CD4-positive, alpha-beta T cell treated with Interleukin-6 at 100 ng/mL for 8 hours (primary cell): ENCODE measurements around the gene NUP107.

Experiments used
- DNase-seq: peaks from one replicate; pipeline ENCODE4 v3.0.0-alpha.2; 2020; ENCODE audit warnings: mixed read lengths, low spot score

Gene NUP107

GRCh38 chr12:68743356-68743755, 56.6 kb downstream of the NUP107 start:
- no peak for DNase-seq

DNA sequence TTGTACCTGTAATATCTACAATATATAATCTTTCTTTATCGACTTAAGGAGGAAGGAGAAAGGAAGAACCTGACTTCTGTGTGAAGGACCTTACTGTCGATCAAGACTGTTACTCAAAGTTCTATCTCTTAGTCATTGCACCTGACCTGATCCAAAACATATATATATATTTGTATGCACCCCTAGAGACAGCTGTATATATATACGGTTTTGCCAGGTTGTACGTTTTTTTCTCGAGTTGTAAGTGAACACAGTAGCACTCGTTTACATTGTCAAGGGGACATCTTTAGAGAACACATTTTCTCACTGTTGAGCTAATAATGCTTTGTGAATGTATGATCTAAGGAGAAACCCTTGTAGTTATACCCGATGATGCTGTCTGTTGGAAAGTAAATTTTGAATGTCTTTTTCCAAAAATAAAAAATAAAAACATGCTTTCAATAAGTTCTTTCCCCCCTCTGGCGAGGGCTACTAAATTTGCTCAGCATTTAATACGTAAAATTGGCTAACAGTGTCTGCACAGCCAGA, 58.7 kb downstream of the NUP107 start:
- no peak for DNase-seq

GRCh38 chr12:68745904-68746571, 59.3 kb downstream of the NUP107 start, which contains the start of gene SLC35E3:
Gene SLC35E3 (plus strand): TSS chr12:68746176. CDS start chr12:68746378, 202 bp downstream.
- DNase-seq, result peak; percentile 90

DNA sequence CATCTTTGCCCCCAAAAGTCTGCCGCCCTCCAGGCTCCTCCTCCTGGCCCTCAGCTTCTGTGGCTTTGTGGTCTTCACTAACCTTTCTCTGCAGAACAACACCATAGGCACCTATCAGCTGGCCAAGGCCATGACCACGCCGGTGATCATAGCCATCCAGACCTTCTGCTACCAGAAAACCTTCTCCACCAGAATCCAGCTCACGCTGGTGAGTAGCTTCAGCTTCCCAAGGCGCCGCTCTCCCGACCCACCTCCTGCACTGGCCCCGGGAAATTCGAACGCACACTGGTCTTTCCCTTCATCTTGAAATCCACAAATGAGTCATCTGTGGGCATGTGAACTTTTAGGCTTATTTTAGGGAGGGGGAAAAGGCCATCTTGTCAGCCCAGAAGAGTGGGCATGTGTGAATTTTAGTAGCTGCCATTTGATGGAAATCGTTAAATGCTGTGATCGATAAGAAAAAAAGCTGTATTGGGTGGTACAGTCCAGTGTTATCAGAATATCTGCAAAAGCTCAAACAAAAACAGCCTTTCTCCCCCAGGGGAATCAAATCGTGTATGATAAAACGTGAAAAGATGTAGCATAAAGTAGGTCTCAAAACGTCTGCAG, 59.9 kb downstream of the NUP107 start:
- DNase-seq, result peak; percentile 8

DNA sequence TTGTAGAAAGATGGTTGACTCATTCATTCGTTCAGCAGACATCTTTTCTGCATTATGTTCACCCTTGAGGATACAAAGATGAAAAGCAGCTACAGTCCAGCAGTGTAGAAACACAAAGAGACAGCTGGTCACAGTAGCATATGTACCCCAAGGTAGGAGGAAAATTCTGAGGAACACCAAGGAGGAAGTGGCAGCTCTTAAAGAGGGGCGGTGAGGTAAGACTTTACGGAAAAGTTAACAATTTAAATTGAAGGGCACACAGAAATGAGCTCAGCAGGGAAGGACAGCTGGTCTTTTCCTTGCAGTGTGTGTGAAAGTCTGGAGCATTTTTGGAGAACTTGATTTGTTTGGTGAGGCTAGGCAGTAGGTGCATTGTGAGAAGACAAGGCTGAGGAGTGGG, 62.7 kb downstream of the NUP107 start:
- no peak for DNase-seq

- no peak for DNase-seq
Observed at GRCh38 chr12:68749861-68750260, 63.1 kb downstream of the NUP107 start.

DNA sequence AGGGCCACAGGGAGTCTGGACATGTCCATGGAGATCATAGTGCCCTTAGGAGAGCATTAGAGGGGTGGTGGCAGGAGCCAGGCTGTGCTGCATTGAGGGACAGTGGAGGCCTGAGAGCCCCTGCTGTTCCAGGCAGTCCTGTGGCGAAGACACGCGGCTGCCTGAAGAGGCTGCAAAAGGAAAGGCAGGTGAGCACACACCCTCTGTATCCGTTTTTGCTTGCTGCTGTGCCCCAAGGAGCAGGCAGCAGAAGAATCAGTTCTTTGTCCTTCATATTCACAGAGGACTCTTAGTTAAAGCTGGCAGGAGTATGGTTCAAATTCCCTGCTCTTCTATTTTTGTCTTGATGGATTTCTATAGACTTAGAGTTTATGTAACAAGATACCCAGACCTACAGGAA, 63.7 kb downstream of the NUP107 start:
- DNase-seq, result no peak

- DNase-seq, result no peak
Observed at GRCh38 chr12:68755536-68756243, 68.9 kb downstream of the NUP107 start.

DNA sequence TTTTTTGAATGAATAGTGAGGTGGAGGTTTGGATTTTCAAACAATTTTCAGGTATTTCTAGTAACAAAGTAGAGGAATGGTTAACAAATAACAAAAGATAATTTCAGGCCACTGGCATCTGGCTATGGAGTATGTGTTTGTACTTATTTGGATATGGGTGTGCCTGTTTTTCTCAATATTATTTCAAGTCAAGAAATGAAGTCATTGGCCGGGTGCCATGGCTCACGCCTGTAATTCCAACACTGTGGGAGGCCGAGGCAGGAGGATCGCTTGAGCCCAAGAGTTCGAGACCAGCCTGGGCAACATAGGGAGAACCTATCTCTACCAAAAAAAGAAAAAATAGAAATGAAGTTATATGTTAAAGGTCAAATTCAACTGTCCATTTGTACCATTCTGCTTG, 73.1 kb downstream of the NUP107 start:
- DNase-seq, result no peak

GRCh38 chr12:68760806-68761441, 74.1 kb downstream of the NUP107 start:
- no peak for DNase-seq

GRCh38 chr12:68761442-68761812, 74.6 kb downstream of the NUP107 start:
- DNase-seq, result no peak

DNA sequence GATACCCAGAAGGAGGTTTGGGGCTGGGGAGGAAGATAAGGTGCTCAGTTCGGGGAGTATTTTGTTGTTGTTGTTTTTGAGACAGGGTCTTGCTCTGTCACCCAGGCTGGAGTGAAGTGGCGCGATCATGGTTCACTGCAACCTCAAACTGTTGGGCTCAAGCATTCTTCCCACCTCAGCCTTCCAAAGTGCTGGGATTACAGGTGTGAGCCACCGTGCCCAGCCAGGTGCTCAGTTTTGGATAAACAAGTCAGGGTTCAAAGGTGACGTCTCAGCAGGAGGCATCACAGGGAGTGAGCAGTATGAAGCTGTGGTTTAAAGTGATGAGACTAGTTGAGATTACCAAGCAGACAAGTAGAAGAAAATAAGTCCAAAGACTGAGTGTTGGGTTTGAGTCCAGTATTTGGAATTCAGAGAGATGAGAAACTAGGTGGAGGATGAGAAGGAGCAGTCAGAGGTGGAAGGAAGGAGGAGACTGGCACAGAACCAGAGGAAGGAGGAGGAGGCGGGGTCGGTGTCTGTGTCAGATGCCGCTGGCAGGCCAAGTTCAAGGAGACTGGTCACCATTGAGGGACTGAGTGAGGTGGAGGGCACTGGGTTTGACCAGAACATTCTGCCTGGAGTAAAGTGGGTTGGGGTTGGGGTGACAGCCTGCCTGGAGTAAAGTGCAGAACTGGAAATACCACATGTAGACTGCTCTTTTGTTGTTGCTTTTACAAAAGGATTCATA, 75.3 kb downstream of the NUP107 start:
- no peak for DNase-seq

- no peak for DNase-seq
Observed at GRCh38 chr12:68762691-68763090, 75.9 kb downstream of the NUP107 start.

- no peak for DNase-seq
Observed at GRCh38 chr12:68765696-68766095, 78.9 kb downstream of the NUP107 start.

DNA sequence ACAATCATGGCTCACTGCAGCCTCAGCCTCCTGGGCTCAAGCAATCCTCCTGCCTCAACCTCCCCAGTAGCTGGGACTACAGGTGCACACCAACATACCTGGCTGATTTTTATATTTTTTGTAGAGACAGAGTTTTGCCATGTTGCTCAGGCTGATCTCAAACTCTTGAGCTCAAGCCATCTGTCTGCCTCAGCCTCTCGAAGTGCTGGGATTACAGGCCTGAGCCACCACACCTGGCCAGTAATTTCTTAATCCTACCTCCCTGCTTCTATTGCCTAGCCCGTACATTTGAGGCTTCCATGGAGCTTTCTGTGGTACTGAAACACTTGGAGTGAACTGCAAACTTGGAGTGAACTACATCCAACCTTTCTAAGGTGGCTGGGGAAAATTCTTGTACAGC, 79.9 kb downstream of the NUP107 start:
- DNase-seq, result no peak

DNA sequence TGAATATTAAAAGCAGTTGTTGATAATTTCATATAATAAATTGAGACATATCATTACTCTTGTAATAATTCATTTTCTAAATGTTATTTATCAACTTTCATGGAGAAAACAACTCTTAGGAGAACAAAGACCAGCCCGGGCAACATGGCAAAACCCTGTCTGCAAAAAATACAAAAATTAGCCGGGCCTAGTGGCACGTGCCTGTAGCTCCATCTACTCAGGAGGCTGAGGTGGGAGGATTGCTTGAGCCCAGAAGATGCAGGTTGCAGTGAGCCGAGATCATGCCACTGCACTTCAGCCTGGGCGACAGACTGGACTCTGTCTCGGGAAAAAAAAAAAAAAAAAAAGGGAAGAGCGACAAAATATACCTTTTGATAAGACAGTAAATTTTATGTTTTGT, 80.4 kb downstream of the NUP107 start:
- DNase-seq, result no peak

DNA sequence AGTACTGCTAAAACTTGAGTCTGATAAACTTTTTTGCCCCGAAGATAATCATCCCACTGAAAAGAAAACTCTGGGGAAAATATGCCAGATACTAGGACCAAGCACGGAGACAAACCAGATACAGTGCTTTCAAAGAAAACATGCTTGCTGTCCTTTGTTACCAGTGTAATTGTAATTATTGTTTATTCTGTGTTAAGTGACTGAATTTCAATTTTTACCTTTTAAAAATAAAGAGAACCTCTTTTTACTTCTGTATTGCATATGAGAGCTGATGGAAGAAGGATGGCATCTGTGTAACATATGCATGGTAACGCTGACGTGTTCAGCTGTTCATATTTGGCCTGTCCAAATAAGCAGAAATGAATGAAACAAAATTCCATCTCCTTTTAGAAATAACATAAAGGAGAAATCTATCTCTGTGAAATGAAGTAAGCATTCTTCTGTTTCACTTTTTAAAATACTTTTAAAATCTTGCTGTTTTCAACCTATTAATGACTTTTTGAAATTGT, 81.7 kb downstream of the NUP107 start:
- DNase-seq, result no peak

DNA sequence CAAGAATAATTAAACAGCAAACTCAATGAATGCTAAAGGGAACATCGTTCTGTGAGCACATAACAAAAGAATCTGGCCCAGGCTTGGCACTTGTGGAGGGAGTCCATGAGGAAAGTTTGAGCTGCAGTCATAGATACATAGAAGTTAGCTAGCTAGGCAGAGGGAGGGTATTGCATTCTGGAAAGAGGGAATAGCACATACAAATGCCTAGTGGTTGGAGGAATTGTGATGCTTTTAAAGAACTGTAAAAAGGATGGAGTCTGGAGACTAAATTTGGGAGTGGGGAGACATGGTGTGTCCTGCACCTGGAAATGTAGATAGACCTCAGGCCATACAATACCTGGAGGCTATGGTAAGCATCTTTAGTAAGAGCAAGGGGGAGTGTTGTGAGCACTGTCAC, 83.2 kb downstream of the NUP107 start:
- DNase-seq, result no peak

DNA sequence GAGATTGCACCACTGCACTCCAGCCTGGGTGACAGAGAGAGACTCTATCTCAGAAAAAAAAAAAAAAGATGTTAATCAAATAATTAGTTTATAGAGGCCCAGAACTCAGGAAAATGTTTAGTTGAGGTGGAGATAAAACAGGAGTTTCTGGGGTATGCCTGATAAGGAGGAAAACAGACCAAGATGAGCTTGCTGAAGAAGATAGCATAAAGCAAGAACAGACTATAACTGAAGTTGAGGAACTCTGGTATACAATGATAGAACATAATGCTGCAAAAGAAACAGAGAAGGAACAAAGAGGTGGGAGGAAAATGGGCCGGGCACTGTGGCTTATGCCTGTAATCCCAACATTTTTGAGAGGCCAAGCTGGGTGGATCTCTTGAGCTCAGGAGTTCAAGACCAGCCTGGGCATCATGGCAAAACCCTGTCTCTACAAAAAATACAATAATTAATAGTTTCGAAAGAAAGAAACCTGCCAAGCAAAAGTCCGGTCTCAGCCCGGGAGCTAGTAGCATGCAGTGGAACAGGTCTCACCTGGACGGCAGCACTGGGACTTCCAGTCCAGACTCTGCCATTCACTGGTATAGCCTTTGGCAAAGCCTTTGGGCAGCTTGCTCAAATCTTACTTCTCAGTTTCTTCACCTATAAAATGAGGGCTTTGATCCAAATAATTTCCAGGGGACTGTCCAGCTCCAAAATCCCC, 84.6 kb downstream of the NUP107 start:
- DNase-seq, result no peak

DNA sequence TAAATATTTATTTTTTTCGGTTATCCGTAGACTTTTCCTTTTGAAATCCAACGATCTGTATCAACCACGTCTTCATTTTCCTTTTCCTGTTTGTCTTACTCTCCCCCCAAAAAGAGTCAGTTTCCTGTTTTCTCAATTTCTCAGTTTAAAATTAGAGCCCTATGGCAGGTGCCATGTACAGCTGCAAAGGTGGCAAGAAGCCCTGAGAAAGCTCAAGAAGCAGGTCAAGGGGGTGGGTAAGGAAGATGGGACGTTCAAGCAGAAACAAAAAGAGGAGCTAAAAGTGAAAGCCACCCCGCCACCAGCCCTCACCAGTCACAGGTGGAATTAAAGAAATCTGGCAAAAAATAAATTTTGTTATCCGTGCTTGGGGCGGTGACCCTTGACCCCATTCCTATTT, 85.9 kb downstream of the NUP107 start:
- no peak for DNase-seq

GRCh38 chr12:68773582-68773981, 86.8 kb downstream of the NUP107 start:
- no peak for DNase-seq
